ENCODE measurements around the gene ARL5C. TPM values are rescaled to one million over a fixed set of nuclear protein-coding genes. Genes with fewer than 3 reads are reported as not detected.

ARL5C gene
- total and polyA plus RNA-seq, 12 donors, result not detected

DNA sequence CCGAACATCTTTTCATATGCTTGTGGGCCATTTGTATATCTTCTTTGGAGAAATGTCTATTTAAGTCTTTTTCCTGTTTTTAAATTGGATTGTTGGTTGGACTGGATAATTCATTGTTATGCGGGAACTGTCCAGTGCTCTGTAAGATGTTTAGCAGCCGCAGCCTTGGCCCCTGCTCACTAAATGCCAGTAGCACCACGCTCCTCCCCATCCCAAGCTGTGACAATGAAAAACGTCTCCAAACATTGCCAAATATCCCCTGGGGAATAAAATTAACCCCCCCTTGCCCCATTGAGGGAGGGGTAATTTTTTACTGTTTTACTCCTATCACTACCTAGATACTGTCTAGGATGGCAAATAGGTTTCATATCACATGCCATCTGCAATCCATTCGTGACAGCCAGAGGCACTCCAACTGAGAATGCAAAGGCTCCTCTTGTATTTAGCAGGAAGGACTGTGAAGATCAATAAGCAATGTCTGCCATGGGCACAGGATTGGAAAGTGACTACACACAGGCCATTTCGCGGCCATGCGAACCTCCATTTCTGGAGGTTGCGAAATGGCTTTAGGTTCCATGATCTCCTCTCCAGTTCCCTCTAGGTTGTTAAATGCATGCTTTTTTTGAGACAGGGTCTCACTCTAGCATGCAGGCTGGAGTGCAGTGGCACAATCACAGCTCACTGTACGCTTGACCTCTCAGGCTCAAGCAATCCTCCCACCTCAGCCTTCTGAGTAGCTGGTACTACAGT lies 23.9 kb downstream of the ARL5C start:
- WGBS, 2 donors, result 83 to 85% methylated on average over 11 of the region's 11 CpGs
- Histone ChIP-seq H3K36me3 (peaks cover 0 to 5% (median 0%) of the 10 kb centered on the region in 9 donors), H3K4me3 (no peak overlapping the region), H3K27me3 (no peaks in the 10 kb centered on the region), H3K27ac (peak overlapping the region in 3 of 10 donors; percentile 84 to 90 (median 86)), H3K9me3 (no peaks in the 10 kb centered on the region), H3K4me1 (peaks cover 0 to 55% (median 21%) of the 10 kb centered on the region in 9 donors)
- ATAC-seq (no peak), DNase-seq (no peak)
- TF ChIP-seq, protein P1, sequence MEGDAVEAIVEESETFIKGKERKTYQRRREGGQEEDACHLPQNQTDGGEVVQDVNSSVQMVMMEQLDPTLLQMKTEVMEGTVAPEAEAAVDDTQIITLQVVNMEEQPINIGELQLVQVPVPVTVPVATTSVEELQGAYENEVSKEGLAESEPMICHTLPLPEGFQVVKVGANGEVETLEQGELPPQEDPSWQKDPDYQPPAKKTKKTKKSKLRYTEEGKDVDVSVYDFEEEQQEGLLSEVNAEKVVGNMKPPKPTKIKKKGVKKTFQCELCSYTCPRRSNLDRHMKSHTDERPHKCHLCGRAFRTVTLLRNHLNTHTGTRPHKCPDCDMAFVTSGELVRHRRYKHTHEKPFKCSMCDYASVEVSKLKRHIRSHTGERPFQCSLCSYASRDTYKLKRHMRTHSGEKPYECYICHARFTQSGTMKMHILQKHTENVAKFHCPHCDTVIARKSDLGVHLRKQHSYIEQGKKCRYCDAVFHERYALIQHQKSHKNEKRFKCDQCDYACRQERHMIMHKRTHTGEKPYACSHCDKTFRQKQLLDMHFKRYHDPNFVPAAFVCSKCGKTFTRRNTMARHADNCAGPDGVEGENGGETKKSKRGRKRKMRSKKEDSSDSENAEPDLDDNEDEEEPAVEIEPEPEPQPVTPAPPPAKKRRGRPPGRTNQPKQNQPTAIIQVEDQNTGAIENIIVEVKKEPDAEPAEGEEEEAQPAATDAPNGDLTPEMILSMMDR (IDR thresholded peaks at IDR 0.05), result no peak
- intact Hi-C loops (cut with DNase I), result loop anchor here in 2 of 10 donors (5.0 to 10.0 kb wide), 2 partner anchors 40 to 47 kb away; no protein-coding TSS in a partner anchor

DNA sequence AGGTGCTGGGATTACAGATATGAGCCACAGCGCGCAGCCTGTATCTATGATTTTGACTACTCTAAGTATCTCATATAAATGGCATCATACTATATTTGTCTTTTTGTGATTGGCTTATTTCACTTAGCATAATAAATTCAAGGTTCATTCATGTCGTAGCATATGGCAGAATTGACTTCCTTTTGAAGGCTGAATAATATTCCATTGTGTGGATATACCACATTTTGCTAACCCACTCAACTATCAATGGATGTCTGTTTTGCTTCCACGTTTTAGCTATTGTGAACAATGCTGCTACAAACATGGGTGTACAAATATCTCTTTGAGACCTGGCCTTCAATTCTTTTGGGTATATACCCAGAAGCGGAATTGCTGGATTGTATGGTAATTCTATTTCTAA lies 24.7 kb downstream of the ARL5C start:
- H3K27ac ChIP-seq, result no peak overlapping the region
- DNase-seq, result no peak
- TF ChIP-seq, protein P1 (IDR thresholded peaks at IDR 0.05), result no peak
- peaks cover 0 to 59% (median 21%) of the 10 kb centered on the region in 9 donors for H3K4me1 ChIP-seq
- H3K36me3 ChIP-seq, result peaks cover 0 to 5% (median 0%) of the 10 kb centered on the region in 9 donors
- no peak for ATAC-seq
- no peaks in the 10 kb centered on the region for H3K9me3 ChIP-seq
- no peaks in the 10 kb centered on the region for H3K27me3 ChIP-seq
- no peak overlapping the region for H3K4me3 ChIP-seq
- 95 to 96% methylated on average over 5 of the region's 5 CpGs for WGBS, 2 donors
- intact Hi-C loops (cut with DNase I), result loop anchor here in 2 of 10 donors (5.0 to 10.0 kb wide), 2 partner anchors 39 to 46 kb away; no protein-coding TSS in a partner anchor

DNA sequence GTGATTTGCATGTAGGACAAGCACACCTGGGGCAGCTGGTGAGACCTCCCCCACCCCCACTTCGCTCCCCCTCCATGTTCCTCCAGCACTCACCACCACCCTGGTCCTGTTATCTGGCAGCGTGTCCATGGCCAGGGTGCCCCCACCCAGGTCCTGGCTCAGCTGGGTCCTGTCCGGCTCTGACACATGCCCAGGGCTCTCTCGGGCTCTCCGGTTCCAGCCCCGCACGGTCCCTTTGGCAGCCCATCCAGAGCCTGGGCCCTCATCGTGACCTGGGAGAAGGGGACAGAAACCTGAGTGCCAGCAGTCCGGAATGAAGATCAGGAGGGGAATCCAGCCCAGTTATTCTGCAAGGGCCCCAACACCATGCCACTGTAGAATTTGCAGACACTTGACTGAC lies 26.4 kb downstream of the ARL5C start:
- TF ChIP-seq, protein P1 (IDR thresholded peaks at IDR 0.05), result no peak
- Histone ChIP-seq H3K9me3 (no peaks in the 10 kb centered on the region), H3K4me1 (peaks cover 0 to 58% (median 14%) of the 10 kb centered on the region in 9 donors), H3K27me3 (no peaks in the 10 kb centered on the region), H3K36me3 (peaks cover 0 to 5% (median 0%) of the 10 kb centered on the region in 9 donors), H3K4me3 (no peak overlapping the region), H3K27ac (peak overlapping the region in 4 of 10 donors; percentile 10 to 71 (median 59))
- intact Hi-C loops (cut with DNase I), result loop anchor here in 3 of 10 donors (5.0 to 10.0 kb wide), 2 partner anchors 55 to 62 kb away; no protein-coding TSS in a partner anchor
- 91 to 94% methylated on average over 9 of the region's 9 CpGs for WGBS, 2 donors
- ATAC-seq (no peak), DNase-seq (no peak)

DNA sequence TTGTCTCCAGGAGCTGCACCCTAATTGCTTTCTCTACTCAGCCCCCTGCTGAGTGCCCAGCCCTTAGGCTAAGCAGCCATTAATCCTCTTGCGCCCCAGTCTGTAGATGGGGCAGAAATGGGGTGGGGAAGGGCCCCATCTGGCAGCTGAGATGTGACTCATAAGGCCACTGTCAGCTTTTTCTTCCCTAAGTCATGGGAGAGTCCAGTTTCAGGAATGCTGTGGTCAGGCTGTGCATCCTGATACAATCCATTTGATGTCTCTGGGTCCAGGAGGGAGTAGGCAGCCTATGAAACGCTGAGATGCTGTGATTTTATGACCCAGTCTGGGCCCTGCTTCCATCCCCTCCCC lies 26.8 kb downstream of the ARL5C start:
- WGBS, 2 donors, result 72 to 76% methylated on average over 2 of the region's 2 CpGs
- intact Hi-C loops (cut with DNase I), result loop anchor here in 3 of 10 donors (5.0 to 10.0 kb wide), 2 partner anchors 54 to 62 kb away; no protein-coding TSS in a partner anchor

More for the DNA sequence above, 26.8 kb downstream of the ARL5C start:
- TF ChIP-seq, protein P1 (IDR thresholded peaks at IDR 0.05), result no peak
- Histone ChIP-seq H3K9me3 (no peaks in the 10 kb centered on the region), H3K27ac (peak overlapping the region in 4 of 10 donors; percentile 10 to 71 (median 59)), H3K27me3 (no peaks in the 10 kb centered on the region), H3K36me3 (peaks cover 0 to 5% (median 0%) of the 10 kb centered on the region in 9 donors), H3K4me1 (peaks cover 0 to 55% (median 12%) of the 10 kb centered on the region in 9 donors), H3K4me3 (no peak overlapping the region)
- ATAC-seq, result no peak
- no peak for DNase-seq
